ENCODE data around the gene DBNDD2.
A peak's percentile ranks its signal among the peaks of the same experiment; 100 is the strongest.

Gene DBNDD2

GRCh38 chr20:45415822-45416637 lies 7.9 kb downstream of the DBNDD2 start, which contains the start of gene PIGT:
TSS of gene PIGT (plus strand) at chr20:45416141. CDS start at chr20:45416157, 16 bp downstream.
- DNase-seq (ENCODE audit: low read depth in 2 of 2): peak; percentile 73 to 74

GRCh38 chr20:45416917-45417316 lies 8.8 kb downstream of the DBNDD2 start:
- no peak for DNase-seq (ENCODE audit: low read depth in 2 of 2)

- DNase-seq (ENCODE audit: low read depth in 2 of 2): no peak
Observed at GRCh38 chr20:45419188-45420091, 11.4 kb downstream of the DBNDD2 start.

GRCh38 chr20:45420125-45420524 lies 12.0 kb downstream of the DBNDD2 start:
- no peak for DNase-seq (ENCODE audit: low read depth in 2 of 2)

GRCh38 chr20:45423700-45424099 lies 15.6 kb downstream of the DBNDD2 start:
- DNase-seq (ENCODE audit: low read depth in 2 of 2): no peak

GRCh38 chr20:45425561-45425960 lies 17.5 kb downstream of the DBNDD2 start:
- no peak for DNase-seq (ENCODE audit: low read depth in 2 of 2)

GRCh38 chr20:45426320-45427016 lies 18.4 kb downstream of the DBNDD2 start:
- no peak for DNase-seq (ENCODE audit: low read depth in 2 of 2)

- DNase-seq (ENCODE audit: low read depth in 2 of 2): no peak
Observed at GRCh38 chr20:45427236-45428149, 19.4 kb downstream of the DBNDD2 start.

- DNase-seq (ENCODE audit: low read depth in 2 of 2): no peak
Observed at GRCh38 chr20:45429618-45430017, 21.5 kb downstream of the DBNDD2 start.

GRCh38 chr20:45432294-45432693 lies 24.2 kb downstream of the DBNDD2 start:
- DNase-seq (ENCODE audit: low read depth in 2 of 2): no peak

GRCh38 chr20:45433316-45433715 lies 25.2 kb downstream of the DBNDD2 start:
- DNase-seq (ENCODE audit: low read depth in 2 of 2): no peak

GRCh38 chr20:45433976-45434375 lies 25.9 kb downstream of the DBNDD2 start:
- DNase-seq (ENCODE audit: low read depth in 2 of 2): no peak

GRCh38 chr20:45436732-45437485 lies 28.8 kb downstream of the DBNDD2 start:
- DNase-seq (ENCODE audit: low read depth in 2 of 2): peak; percentile 84 to 86

- DNase-seq (ENCODE audit: low read depth in 2 of 2): no peak
Observed at GRCh38 chr20:45440424-45440823, 32.3 kb downstream of the DBNDD2 start.

GRCh38 chr20:45440891-45441685 lies 33.0 kb downstream of the DBNDD2 start:
- DNase-seq (ENCODE audit: low read depth in 2 of 2): no peak

GRCh38 chr20:45441746-45442145 lies 33.7 kb downstream of the DBNDD2 start:
- no peak for DNase-seq (ENCODE audit: low read depth in 2 of 2)

- no peak for DNase-seq (ENCODE audit: low read depth in 2 of 2)
Observed at GRCh38 chr20:45444050-45444449, 36.0 kb downstream of the DBNDD2 start.

- no peak for DNase-seq (ENCODE audit: low read depth in 2 of 2)
Observed at GRCh38 chr20:45445805-45446562, 37.9 kb downstream of the DBNDD2 start.

- no peak for DNase-seq (ENCODE audit: low read depth in 2 of 2)
Observed at GRCh38 chr20:45448270-45448669, 40.2 kb downstream of the DBNDD2 start.

All from activated CD4-positive, alpha-beta T cell treated with anti-CD3 and anti-CD28 coated beads for 24 hours (primary cell).